GM12878 (cell line): Measurements from ENCODE around the gene NPAS2. TPM values are rescaled to one million over a fixed set of nuclear protein-coding genes. Genes with fewer than 3 reads are reported as not detected.

ENCODE experiments used
- ATAC-seq: fragments of 200-7000 bp; cut with Tn5 transposase; 3 replicates; pipeline ENCODE4 v1.9.1; 2020; ENCODE audit warnings: mild to moderate bottlenecking, moderate library complexity
- BruUV-seq: library from RNA; stranded (reverse); fragments of 400-500 nt; replicated peaks from 2 replicates; lab custom pipeline; 2021; lab: Mats Ljungman, UMichigan
- CTCF ChIA-PET: fragments of 300-600 bp; sonication (Branson Sonifier 250); formaldehyde crosslinking; extraction: SDS; loops from one replicate; lab custom pipeline; 2021; ENCODE audit warnings: inconsistent platforms; lab: Yijun Ruan, JAX
- POLR2A ChIA-PET: fragments of 350-600 bp; formaldehyde crosslinking; extraction: SDS; loops from one replicate; lab custom pipeline; 2021; ENCODE audit warnings: inconsistent platforms; lab: Charles Lee
- RAD21 ChIA-PET: fragments of 300-600 bp; sonication (Branson Sonifier 250); formaldehyde crosslinking; loops from one replicate; lab custom pipeline; 2023; ENCODE audit warnings: antibody characterized with exemption; ENCODE audit not compliant: unreplicated experiment; lab: Charles Lee
- SMC1A ChIA-PET: fragments of 300-600 bp; sonication (Branson Sonifier 250); formaldehyde crosslinking; loops from one replicate; lab custom pipeline; 2023; ENCODE audit not compliant: unreplicated experiment, uncharacterized antibody; lab: Charles Lee
- DNase-seq: peaks from one replicate; pipeline ENCODE4 v3.0.0-alpha.2; 2011; ENCODE audit warnings: low read depth, low spot score
- FAIRE-seq: peaks from 3 replicates; lab custom pipeline; 2011; peaks lifted over from hg19 to GRCh38; lab: Jason Lieb, UNC
- H2AFZ ChIP-seq: 2 replicates; pipeline ENCODE4 v1.6.0; 2011; ENCODE audit warnings: low read depth, low read length, control low read depth; ENCODE audit not compliant: control insufficient read depth
- H3K27ac ChIP-seq: 2 replicates; pipeline ENCODE4 v1.5.1; 2011; ENCODE audit warnings: control low read depth; ENCODE audit not compliant: control insufficient read depth, insufficient read depth
- H3K27me3 ChIP-seq, 2 experiments: replicated peaks in 1 of 2; 2 replicates each; pipeline versions ENCODE4 v1.6.0 to v1.6.1; 2011; ENCODE audit warnings: low read length in 1 of 2; ENCODE audit not compliant: control insufficient read depth in 2 of 2, insufficient read depth in 2 of 2
- H3K36me3 ChIP-seq, 2 experiments: 2 replicates each; pipeline ENCODE4 v1.5.1; 2011; ENCODE audit warnings: low read length in 1 of 2; ENCODE audit not compliant: control insufficient read depth in 2 of 2, insufficient read depth in 2 of 2
- H3K4me1 ChIP-seq: 2 replicates; pipeline ENCODE4 v1.6.1; 2011; ENCODE audit warnings: mild to moderate bottlenecking, low read length, moderate library complexity, mixed read lengths; ENCODE audit not compliant: control insufficient read depth, insufficient read depth
- H3K4me2 ChIP-seq: 2 replicates; pipeline ENCODE4 v1.6.0; 2011; ENCODE audit warnings: control low read depth; ENCODE audit not compliant: control insufficient read depth, insufficient read depth
- H3K4me3 ChIP-seq: fragments of 200-600 bp; sonication (generic); 2 replicates; pipeline ENCODE4 v1.5.1; 2016
- H3K79me2 ChIP-seq: 2 replicates; pipeline ENCODE4 v1.6.0; 2011; ENCODE audit warnings: low read length; ENCODE audit not compliant: control insufficient read depth, insufficient read depth
- H3K9ac ChIP-seq: 2 replicates; pipeline ENCODE4 v1.8.0; 2011; ENCODE audit warnings: low read length, control low read depth, mixed read lengths; ENCODE audit not compliant: control insufficient read depth, insufficient read depth
- H3K9me3 ChIP-seq: replicated peaks from 3 replicates; pipeline ENCODE4 v1.5.1; 2011; ENCODE audit warnings: mild to moderate bottlenecking, low read length; ENCODE audit not compliant: control insufficient read depth, insufficient read depth
- H4K20me1 ChIP-seq: 2 replicates; pipeline ENCODE4 v1.6.0; 2011; ENCODE audit not compliant: control insufficient read depth, insufficient read depth
- BACH1 ChIP-seq: fragments of 450-650 bp; IDR thresholded peaks from 2 replicates; pipeline ENCODE4 v1.6.1; 2017; ENCODE audit warnings: mild to moderate bottlenecking, borderline replicate concordance
- BHLHE40 ChIP-seq, 2 experiments: fragments of 450-650 bp in 1 of 2; IDR thresholded peaks; 2 replicates each; pipeline ENCODE4 v1.6.1; 2011 to 2017; ENCODE audit warnings: low read depth in 2 of 2, borderline replicate concordance in 1 of 2, improper control_type of control experiment in 1 of 2, low read length in 1 of 2, mild to moderate bottlenecking in 1 of 2
- CBFB ChIP-seq: IDR thresholded peaks from 2 replicates; pipeline ENCODE4 v1.6.1; 2016; ENCODE audit warnings: antibody characterized with exemption, low read depth
- CBX3 ChIP-seq: fragments of 200-600 bp; sonication (generic); IDR thresholded peaks from 2 replicates; pipeline ENCODE4 v1.6.1; 2016; ENCODE audit warnings: low read depth, borderline replicate concordance
- CHD2 ChIP-seq: IDR thresholded peaks from 2 replicates; pipeline ENCODE4 v1.6.1; 2011; ENCODE audit warnings: low read depth, low read length, improper control_type of control experiment, borderline replicate concordance
- HDAC6 ChIP-seq: fragments of 200-600 bp; sonication (generic); IDR thresholded peaks from one replicate; pipeline ENCODE4 v1.8.0; 2017; ENCODE audit warnings: antibody characterized with exemption; ENCODE audit not compliant: unreplicated experiment
- JUNB ChIP-seq: IDR thresholded peaks from 2 replicates; pipeline ENCODE4 v1.6.1; 2016; ENCODE audit warnings: antibody characterized with exemption, mild to moderate bottlenecking
- KDM1A ChIP-seq: fragments of 200-600 bp; sonication (generic); IDR thresholded peaks from 2 replicates; pipeline ENCODE4 v1.6.1; 2016; ENCODE audit warnings: borderline replicate concordance
- NFYA ChIP-seq: IDR thresholded peaks from 2 replicates; pipeline ENCODE4 v1.6.1; 2011; ENCODE audit warnings: low read depth, mild to moderate bottlenecking, low read length, improper control_type of control experiment, borderline replicate concordance
- RAD51 ChIP-seq: fragments of 450-650 bp; IDR thresholded peaks from 2 replicates; pipeline ENCODE4 v1.6.1; 2016; ENCODE audit warnings: moderate library complexity, mild to moderate bottlenecking, inconsistent platforms
- RCOR1 ChIP-seq: conservative IDR thresholded peaks from 2 replicates; pipeline ENCODE4 v1.6.1; 2012; ENCODE audit warnings: low read depth, low read length, improper control_type of control experiment
- SMARCA5 ChIP-seq: fragments of 450-650 bp; IDR thresholded peaks from 2 replicates; pipeline ENCODE4 v1.6.1; 2017; ENCODE audit warnings: mild to moderate bottlenecking
- SREBF2 ChIP-seq: IDR thresholded peaks from 2 replicates; pipeline ENCODE4 v1.6.1; 2012; ENCODE audit warnings: mild to moderate bottlenecking, low read length
- STAT1 ChIP-seq: fragments of 450-650 bp; conservative IDR thresholded peaks from 2 replicates; pipeline ENCODE4 v1.6.1; 2014; ENCODE audit warnings: antibody characterized with exemption, mild to moderate bottlenecking
- TAF1 ChIP-seq: IDR thresholded peaks from 2 replicates; pipeline ENCODE4 v1.6.1; 2011; ENCODE audit warnings: mild to moderate bottlenecking, low read depth, low read length, borderline replicate concordance
- WGBS: methylation state at CpG from one replicate; pipeline ENCODE4 v1.1.6; 2016; ENCODE audit warnings: low lambda C conversion rate; ENCODE audit not compliant: insufficient replicate concordance, insufficient coverage; ENCODE audit errors: missing lambda C conversion rate; 5-methylcytosine and 5-hydroxymethylcytosine counted together
- in situ Hi-C: fragments of 300-500 bp; cut with MboI; formaldehyde crosslinking; loops from 9 replicates; pipeline ENCODE4 v1.14.3; 2018; ENCODE audit warnings: mixed read lengths
- intact Hi-C: fragments of 100-400 bp; cut with micrococcal nuclease; formaldehyde crosslinking; loops from one replicate; pipeline ENCODE4 v1.14.2; 2022; ENCODE audit not compliant: unreplicated experiment
- polyA plus RNA-seq, 11 experiments: library from polyadenylated mRNA; depleted of rRNA in 4 of 11; unstranded in 6 of 11; stranded (reverse) in 5 of 11; fragments of >200 nt; fragmentation: Nextera tagmentation in 4 of 11; fragmentation: Illumina TruSeq in 1 of 11; extraction: Ambion mirVana in 4 of 11; extraction: Trizol in 1 of 11; gene quantifications; 1 replicate in 1 of 11; 2 replicates in 10 of 11; pipeline versions ENCODE4 v1.2.1 to v1.2.3, GENCODE V29; 2011 to 2016; ENCODE audit warnings: inconsistent platforms in 2 of 11, missing spikeins in 2 of 11, low read depth in 1 of 11
- total RNA-seq, 4 experiments: library from RNA; depleted of rRNA in 3 of 4; stranded (reverse); fragments of >200 nt in 3 of 4; fragmentation: Illumina TruSeq in 1 of 4; extraction: Trizol in 1 of 4; gene quantifications; 2 replicates each; pipeline versions ENCODE4 v1.2.1 to v1.2.3, GENCODE V29; 2013 to 2021
- TF ChIP-seq, protein P1 (sequence below): fragments of 150-350 bp; IDR thresholded peaks from 2 replicates; pipeline ENCODE4 v1.6.1; 2014; ENCODE audit warnings: mild to moderate bottlenecking, low read depth, low read length
- TF ChIP-seq, protein P2 (sequence below): fragments of 450-650 bp; IDR thresholded peaks from 2 replicates; pipeline ENCODE4 v1.6.1; 2017; ENCODE audit warnings: mild to moderate bottlenecking
- TF ChIP-seq, protein P3 (sequence below): IDR thresholded peaks from 2 replicates; pipeline ENCODE4 v1.6.1; 2012; ENCODE audit warnings: low read depth, low read length, improper control_type of control experiment
- TF ChIP-seq, protein P4 (sequence below): fragments of 450-650 bp; IDR thresholded peaks from 2 replicates; pipeline ENCODE4 v1.6.1; 2016; ENCODE audit warnings: mild to moderate bottlenecking, moderate library complexity, borderline replicate concordance

Gene NPAS2
- total and polyA plus RNA-seq, 10 of the 15 experiments (the other 5 are each of a cell fraction or from before 2014, with no cell fraction given), result 0.08 TPM; not detected in 9

DNA sequence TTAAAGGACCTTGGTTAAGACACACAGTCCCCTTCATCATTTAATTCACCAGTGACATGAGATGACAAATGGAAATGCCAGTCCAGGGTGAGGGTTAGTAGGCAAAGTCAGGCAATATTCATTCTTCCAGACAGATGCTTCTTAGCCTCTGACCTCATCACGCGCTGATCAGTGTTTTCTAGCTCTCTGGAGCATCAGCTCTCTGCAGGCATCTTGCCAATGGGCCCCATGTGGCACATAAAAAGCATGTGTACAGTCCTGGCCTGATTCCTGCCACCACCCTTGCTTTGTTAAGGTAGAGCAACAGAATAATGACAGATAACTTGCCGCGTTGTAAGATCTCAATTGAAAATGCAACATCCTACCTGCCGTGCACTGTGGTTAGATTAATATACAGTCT, 20.3 kb upstream of the NPAS2 start:
- ATAC-seq (no peak), FAIRE-seq (no peak)
- ChIA-PET POLR2A (no interaction called here), RAD21 (no interaction called here)
- Histone ChIP-seq H3K27me3 (peaks cover 2% of the 10 kb centered on the region in 2 experiments; a peak in 3 of 4 replicates), H3K4me3 (no peak overlapping the region), H2AFZ (no peak overlapping the region), H3K79me2 (no peaks in the 10 kb centered on the region), H4K20me1 (no peaks in the 10 kb centered on the region)
- intact Hi-C loops, result no loop called here
- 57% methylated on average over 5 of the region's 5 CpGs for WGBS
- TF ChIP-seq KDM1A, result no peak
- TF ChIP-seq SREBF2, result no peak
- TF ChIP-seq HDAC6, result no peak
- TF ChIP-seq RCOR1, result no peak
- no peak for TF ChIP-seq CBFB
- no peak for TF ChIP-seq BACH1
- TF ChIP-seq TAF1, result no peak
- no peak for TF ChIP-seq RAD51
- TF ChIP-seq, protein P1, sequence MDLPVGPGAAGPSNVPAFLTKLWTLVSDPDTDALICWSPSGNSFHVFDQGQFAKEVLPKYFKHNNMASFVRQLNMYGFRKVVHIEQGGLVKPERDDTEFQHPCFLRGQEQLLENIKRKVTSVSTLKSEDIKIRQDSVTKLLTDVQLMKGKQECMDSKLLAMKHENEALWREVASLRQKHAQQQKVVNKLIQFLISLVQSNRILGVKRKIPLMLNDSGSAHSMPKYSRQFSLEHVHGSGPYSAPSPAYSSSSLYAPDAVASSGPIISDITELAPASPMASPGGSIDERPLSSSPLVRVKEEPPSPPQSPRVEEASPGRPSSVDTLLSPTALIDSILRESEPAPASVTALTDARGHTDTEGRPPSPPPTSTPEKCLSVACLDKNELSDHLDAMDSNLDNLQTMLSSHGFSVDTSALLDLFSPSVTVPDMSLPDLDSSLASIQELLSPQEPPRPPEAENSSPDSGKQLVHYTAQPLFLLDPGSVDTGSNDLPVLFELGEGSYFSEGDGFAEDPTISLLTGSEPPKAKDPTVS, result no peak
- no peak for TF ChIP-seq STAT1
- no peak for TF ChIP-seq SMARCA5
- TF ChIP-seq CHD2, result no peak
- no peak for TF ChIP-seq CBX3
- TF ChIP-seq, protein P2, sequence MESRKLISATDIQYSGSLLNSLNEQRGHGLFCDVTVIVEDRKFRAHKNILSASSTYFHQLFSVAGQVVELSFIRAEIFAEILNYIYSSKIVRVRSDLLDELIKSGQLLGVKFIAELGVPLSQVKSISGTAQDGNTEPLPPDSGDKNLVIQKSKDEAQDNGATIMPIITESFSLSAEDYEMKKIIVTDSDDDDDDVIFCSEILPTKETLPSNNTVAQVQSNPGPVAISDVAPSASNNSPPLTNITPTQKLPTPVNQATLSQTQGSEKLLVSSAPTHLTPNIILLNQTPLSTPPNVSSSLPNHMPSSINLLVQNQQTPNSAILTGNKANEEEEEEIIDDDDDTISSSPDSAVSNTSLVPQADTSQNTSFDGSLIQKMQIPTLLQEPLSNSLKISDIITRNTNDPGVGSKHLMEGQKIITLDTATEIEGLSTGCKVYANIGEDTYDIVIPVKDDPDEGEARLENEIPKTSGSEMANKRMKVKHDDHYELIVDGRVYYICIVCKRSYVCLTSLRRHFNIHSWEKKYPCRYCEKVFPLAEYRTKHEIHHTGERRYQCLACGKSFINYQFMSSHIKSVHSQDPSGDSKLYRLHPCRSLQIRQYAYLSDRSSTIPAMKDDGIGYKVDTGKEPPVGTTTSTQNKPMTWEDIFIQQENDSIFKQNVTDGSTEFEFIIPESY, result no peak
- TF ChIP-seq, protein P3, sequence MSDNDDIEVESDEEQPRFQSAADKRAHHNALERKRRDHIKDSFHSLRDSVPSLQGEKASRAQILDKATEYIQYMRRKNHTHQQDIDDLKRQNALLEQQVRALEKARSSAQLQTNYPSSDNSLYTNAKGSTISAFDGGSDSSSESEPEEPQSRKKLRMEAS, result no peak
- TF ChIP-seq NFYA, result no peak
- TF ChIP-seq, protein P4, sequence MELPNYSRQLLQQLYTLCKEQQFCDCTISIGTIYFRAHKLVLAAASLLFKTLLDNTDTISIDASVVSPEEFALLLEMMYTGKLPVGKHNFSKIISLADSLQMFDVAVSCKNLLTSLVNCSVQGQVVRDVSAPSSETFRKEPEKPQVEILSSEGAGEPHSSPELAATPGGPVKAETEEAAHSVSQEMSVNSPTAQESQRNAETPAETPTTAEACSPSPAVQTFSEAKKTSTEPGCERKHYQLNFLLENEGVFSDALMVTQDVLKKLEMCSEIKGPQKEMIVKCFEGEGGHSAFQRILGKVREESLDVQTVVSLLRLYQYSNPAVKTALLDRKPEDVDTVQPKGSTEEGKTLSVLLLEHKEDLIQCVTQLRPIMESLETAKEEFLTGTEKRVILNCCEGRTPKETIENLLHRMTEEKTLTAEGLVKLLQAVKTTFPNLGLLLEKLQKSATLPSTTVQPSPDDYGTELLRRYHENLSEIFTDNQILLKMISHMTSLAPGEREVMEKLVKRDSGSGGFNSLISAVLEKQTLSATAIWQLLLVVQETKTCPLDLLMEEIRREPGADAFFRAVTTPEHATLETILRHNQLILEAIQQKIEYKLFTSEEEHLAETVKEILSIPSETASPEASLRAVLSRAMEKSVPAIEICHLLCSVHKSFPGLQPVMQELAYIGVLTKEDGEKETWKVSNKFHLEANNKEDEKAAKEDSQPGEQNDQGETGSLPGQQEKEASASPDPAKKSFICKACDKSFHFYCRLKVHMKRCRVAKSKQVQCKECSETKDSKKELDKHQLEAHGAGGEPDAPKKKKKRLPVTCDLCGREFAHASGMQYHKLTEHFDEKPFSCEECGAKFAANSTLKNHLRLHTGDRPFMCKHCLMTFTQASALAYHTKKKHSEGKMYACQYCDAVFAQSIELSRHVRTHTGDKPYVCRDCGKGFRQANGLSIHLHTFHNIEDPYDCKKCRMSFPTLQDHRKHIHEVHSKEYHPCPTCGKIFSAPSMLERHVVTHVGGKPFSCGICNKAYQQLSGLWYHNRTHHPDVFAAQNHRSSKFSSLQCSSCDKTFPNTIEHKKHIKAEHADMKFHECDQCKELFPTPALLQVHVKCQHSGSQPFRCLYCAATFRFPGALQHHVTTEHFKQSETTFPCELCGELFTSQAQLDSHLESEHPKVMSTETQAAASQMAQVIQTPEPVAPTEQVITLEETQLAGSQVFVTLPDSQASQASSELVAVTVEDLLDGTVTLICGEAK, result no peak
- no peak for TF ChIP-seq JUNB
- no peak for TF ChIP-seq BHLHE40 (IDR thresholded peaks at IDR 0.05; ENCODE audit: borderline replicate concordance in 1 of 2, low read depth in 2 of 2, low read length in 1 of 2)
- TF ChIP-seq, all 136 proteins: peak for 0
- in situ Hi-C loops, result no loop called here
- Histone ChIP-seq H3K27ac (no peak overlapping the region), H3K9ac (no peak overlapping the region), H3K9me3 (no peaks in the 10 kb centered on the region), H3K4me2 (no peak overlapping the region), H3K4me1 (no peaks in the 10 kb centered on the region), H3K36me3 (no peaks in the 10 kb centered on the region)
- SMC1A ChIA-PET, result no interaction called here
- CTCF ChIA-PET, result no interaction called here
- no peak for DNase-seq
- BruUV-seq, result no TSS peak
